ENCODE results near the gene CCT5.

GRCh38 chr5:10315201-10315600 is 65.1 kb downstream of the CCT5 start:
- TF ChIP-seq STAT6 (CRISPR knock-in tag; conservative IDR thresholded peaks at IDR 0.05; ENCODE audit: low read depth) (no peak), CREB1 (CRISPR knock-in tag; IDR thresholded peaks at IDR 0.05) (no peak)

All from WTC11 (cell line).